H1 (cell line): Measurements from ENCODE around the gene NKAIN2.

Source experiments
- CTCF ChIP-seq, 3 experiments: IDR thresholded peaks; 1 replicate in 2 of 3; 2 replicates in 1 of 3; pipeline versions ENCODE4 v1.5.1 to v1.6.1; 2011; ENCODE audit warnings: low read length in 3 of 3, mild to moderate bottlenecking in 3 of 3, inconsistent platforms in 2 of 3, low read depth in 1 of 3, moderate library complexity in 1 of 3; ENCODE audit not compliant: insufficient read depth in 1 of 3; ENCODE audit errors: control extremely low read depth in 1 of 3
- EZH2 ChIP-seq: fragments of 200-600 bp; sonication (generic); IDR thresholded peaks from 2 replicates; pipeline ENCODE4 v1.7.1; 2012; ENCODE audit warnings: low read depth, mild to moderate bottlenecking, moderate library complexity, low read length, inconsistent platforms; ENCODE audit not compliant: severe bottlenecking
- JUN ChIP-seq: IDR thresholded peaks from 2 replicates; pipeline ENCODE4 v1.6.1; 2011; ENCODE audit warnings: low read depth, mild to moderate bottlenecking, improper control_type of control experiment, low read length
- KDM5A ChIP-seq: fragments of 200-600 bp; IDR thresholded peaks from 2 replicates; pipeline ENCODE4 v1.7.1; 2012; ENCODE audit warnings: mild to moderate bottlenecking, low read length, inconsistent platforms, mixed read lengths
- POLR2AphosphoS5 ChIP-seq: IDR thresholded peaks from 2 replicates; pipeline ENCODE4 v1.6.1; 2011; ENCODE audit warnings: low read depth, low read length

- TF ChIP-seq EZH2 (no peak), CTCF (IDR thresholded peaks at IDR 0.05; ENCODE audit: control extremely low read depth in 1 of 3, insufficient read depth in 1 of 3, low read depth in 1 of 3, low read length in 3 of 3) (no peak), JUN (no peak), POLR2AphosphoS5 (no peak), KDM5A (no peak)
Measured at GRCh38 chr6:123986938-123987337, 183.3 kb downstream of the NKAIN2 start.
